ENCODE data around the gene PPP1R15B. TPM values are rescaled to one million over a fixed set of nuclear protein-coding genes. Genes with fewer than 3 reads are reported as not detected.

PPP1R15B gene
- total RNA-seq, 1 experiment from 2014 or later = 50.7 TPM

DNA sequence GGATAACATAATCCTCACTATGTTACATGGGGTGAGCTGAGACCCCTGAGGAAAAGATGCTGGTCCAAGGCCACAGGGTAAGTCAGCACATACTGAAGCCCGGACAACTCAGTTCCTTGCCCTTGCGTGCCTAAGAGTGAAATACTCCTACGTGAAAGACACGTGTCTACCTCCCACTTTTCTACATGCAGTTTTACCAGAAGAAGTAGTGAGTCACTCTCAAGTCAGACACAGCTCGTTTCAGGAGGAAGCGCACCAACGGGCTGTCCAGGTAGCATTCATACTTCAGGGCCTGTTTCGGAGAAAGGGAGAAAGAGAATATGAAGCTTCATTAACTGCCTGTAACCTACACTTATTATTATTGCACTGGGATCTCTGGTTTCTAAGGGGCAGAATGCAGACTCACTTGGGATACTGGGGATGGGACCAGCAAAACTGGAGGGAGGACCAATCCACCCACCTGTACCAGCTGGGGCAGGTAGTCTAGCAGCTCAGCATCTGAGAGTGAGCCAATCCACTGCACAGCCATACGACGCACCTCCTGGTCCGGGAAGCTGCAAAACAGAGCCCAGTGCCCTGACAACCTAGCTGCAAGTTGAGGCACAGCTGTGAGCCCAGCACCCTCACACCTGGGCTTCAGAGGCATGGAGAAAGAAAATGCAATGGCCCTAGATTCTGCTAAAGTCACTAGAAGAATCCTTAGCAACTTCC, 32.4 kb upstream of the PPP1R15B start:
- intact Hi-C loops (cut with micrococcal nuclease) = loop anchor here (1.0 kb wide), 1 partner anchor 49 kb away; no protein-coding TSS in a partner anchor
- BruUV-seq (replicated peaks) = TSS peak; percentile 17
- ChIA-PET POLR2A (ENCODE audit: unreplicated experiment) (interaction anchor here (0.5 to 1.1 kb wide), 4 partner anchors 49 to 72 kb away, joined by 3 to 7 read pairs (median 4); partner anchors contain the start of genes MDM4 and PIK3C2B), CTCF (interaction anchor here (0.5 to 1.4 kb wide), 12 partner anchors 12 to 384 kb away, joined by 3 to 12 read pairs (median 4); partner anchors contain the start of genes MDM4 and PIK3C2B)
- H2AFZ ChIP-seq (ENCODE audit: low read length) = no peak overlapping the region
- peaks cover 19% of the 10 kb centered on the region for H3F3A ChIP-seq (ENCODE audit: low read length, unreplicated experiment)
- H3K27me3 ChIP-seq (ENCODE audit: low read length) = no peaks in the 10 kb centered on the region
- H3K4me2 ChIP-seq (ENCODE audit: low read length) = peak overlapping the region; percentile 77
- peak; percentile 77 for ATAC-seq
- peak; percentile 96 for DNase-seq
- peak overlapping the region; percentile 93 for H3K27ac ChIP-seq (ENCODE audit: low read length)
- peaks cover 49% of the 10 kb centered on the region for H3K4me1 ChIP-seq (ENCODE audit: insufficient read depth, low read length)
- H3K9ac ChIP-seq (ENCODE audit: low read length) = peak overlapping the region; percentile 68
- no peaks in the 10 kb centered on the region for H4K20me1 ChIP-seq (ENCODE audit: low read length)
- H3K36me3 ChIP-seq (ENCODE audit: low read depth, low read length) = peaks cover 54% of the 10 kb centered on the region
- H3K79me2 ChIP-seq (ENCODE audit: low read length) = no peaks in the 10 kb centered on the region
- H3K9me3 ChIP-seq (ENCODE audit: low read length) = no peaks in the 10 kb centered on the region
- H3K9me2 ChIP-seq (replicated peaks; ENCODE audit: low read length) = no peaks in the 10 kb centered on the region
- peak overlapping the region; percentile 29; the same call in 1 of the 2 replicates for H3K4me3 ChIP-seq (ENCODE audit: low read length)
- TF ChIP-seq EZH2phosphoT487 (IDR thresholded peaks at IDR 0.05; ENCODE audit: borderline replicate concordance, low read length) (no peak), EZH2 (IDR thresholded peaks at IDR 0.05; ENCODE audit: low read length, unreplicated experiment) (no peak)
- TF ChIP-seq, protein P1, sequence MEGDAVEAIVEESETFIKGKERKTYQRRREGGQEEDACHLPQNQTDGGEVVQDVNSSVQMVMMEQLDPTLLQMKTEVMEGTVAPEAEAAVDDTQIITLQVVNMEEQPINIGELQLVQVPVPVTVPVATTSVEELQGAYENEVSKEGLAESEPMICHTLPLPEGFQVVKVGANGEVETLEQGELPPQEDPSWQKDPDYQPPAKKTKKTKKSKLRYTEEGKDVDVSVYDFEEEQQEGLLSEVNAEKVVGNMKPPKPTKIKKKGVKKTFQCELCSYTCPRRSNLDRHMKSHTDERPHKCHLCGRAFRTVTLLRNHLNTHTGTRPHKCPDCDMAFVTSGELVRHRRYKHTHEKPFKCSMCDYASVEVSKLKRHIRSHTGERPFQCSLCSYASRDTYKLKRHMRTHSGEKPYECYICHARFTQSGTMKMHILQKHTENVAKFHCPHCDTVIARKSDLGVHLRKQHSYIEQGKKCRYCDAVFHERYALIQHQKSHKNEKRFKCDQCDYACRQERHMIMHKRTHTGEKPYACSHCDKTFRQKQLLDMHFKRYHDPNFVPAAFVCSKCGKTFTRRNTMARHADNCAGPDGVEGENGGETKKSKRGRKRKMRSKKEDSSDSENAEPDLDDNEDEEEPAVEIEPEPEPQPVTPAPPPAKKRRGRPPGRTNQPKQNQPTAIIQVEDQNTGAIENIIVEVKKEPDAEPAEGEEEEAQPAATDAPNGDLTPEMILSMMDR (conservative IDR thresholded peaks at IDR 0.05; ENCODE audit: low read depth, low read length) = no peak

DNA sequence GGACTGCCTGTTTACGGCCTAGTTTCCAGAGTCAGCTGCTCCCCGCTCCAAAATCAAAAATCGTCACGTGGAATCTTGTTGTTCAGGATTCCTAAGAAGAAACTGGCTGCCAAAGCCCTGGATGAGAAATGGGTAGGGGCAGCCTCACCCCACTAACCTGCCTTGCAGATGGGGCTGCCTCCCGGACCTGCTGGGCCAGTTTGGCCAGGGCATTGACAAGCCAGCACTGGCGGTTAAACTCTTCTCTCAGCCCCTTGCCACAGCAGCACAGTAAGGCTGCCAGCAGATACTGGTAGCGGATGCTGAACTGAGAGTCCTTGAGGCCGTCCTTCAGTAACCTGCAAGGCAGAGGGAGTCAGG, 31.6 kb upstream of the PPP1R15B start:
- Histone ChIP-seq H4K20me1 (ENCODE audit: low read length) (no peaks in the 10 kb centered on the region), H3K9me3 (ENCODE audit: low read length) (no peaks in the 10 kb centered on the region), H3K4me2 (ENCODE audit: low read length) (peak overlapping the region; percentile 77), H3K9me2 (replicated peaks; ENCODE audit: low read length) (no peaks in the 10 kb centered on the region), H2AFZ (ENCODE audit: low read length) (no peak overlapping the region), H3F3A (ENCODE audit: low read length, unreplicated experiment) (peaks cover 23% of the 10 kb centered on the region), H3K27me3 (ENCODE audit: low read length) (no peaks in the 10 kb centered on the region), H3K4me1 (ENCODE audit: insufficient read depth, low read length) (peaks cover 50% of the 10 kb centered on the region), H3K4me3 (ENCODE audit: low read length) (peak overlapping the region; percentile 29; the same call in 1 of the 2 replicates), H3K9ac (ENCODE audit: low read length) (peak overlapping the region; percentile 68), H3K36me3 (ENCODE audit: low read depth, low read length) (peaks cover 54% of the 10 kb centered on the region), H3K27ac (ENCODE audit: low read length) (peak overlapping the region; percentile 93), H3K79me2 (ENCODE audit: low read length) (no peaks in the 10 kb centered on the region)
- ChIA-PET POLR2A (ENCODE audit: unreplicated experiment) (interaction anchor here (0.5 to 1.1 kb wide), 3 partner anchors 50 to 73 kb away, joined by 3 to 5 read pairs (median 4); partner anchors contain the start of gene PIK3C2B), CTCF (interaction anchor here (0.7 to 1.4 kb wide), 8 partner anchors 12 to 364 kb away, joined by 3 to 12 read pairs (median 4); partner anchors contain the start of genes MDM4 and PIK3C2B)
- TF ChIP-seq EZH2 (IDR thresholded peaks at IDR 0.05; ENCODE audit: low read length, unreplicated experiment) (no peak), EZH2phosphoT487 (IDR thresholded peaks at IDR 0.05; ENCODE audit: borderline replicate concordance, low read length) (no peak)
- TF ChIP-seq, protein P1 (conservative IDR thresholded peaks at IDR 0.05; ENCODE audit: low read depth, low read length) = no peak
- no TSS peak for BruUV-seq (replicated peaks)
- intact Hi-C loops (cut with micrococcal nuclease) = loop anchor here (1.0 kb wide), 1 partner anchor 50 kb away; no protein-coding TSS in a partner anchor
- ATAC-seq (peak; percentile 51), DNase-seq (peak; percentile 99)

Measured in PC-3 (cell line).